Chondrocyte (in vitro differentiated cells): ENCODE results near the gene XAGE2. TPM values are rescaled to one million over a fixed set of nuclear protein-coding genes. Genes with fewer than 3 reads are reported as not detected.

ENCODE experiments used
- DNase-seq: peaks from one replicate; pipeline ENCODE4 v3.0.0; 2021; ENCODE audit warnings: mixed read lengths, low spot score
- H3K27ac Mint-ChIP-seq: one replicate; pipeline ENCODE4 v1.8.0; 2021; ENCODE audit warnings: mild to moderate bottlenecking, moderate library complexity, mixed read lengths; ENCODE audit not compliant: unreplicated experiment
- H3K27me3 Mint-ChIP-seq: 2 replicates; pipeline ENCODE4 v1.8.0; 2021; ENCODE audit warnings: low read depth, mixed read lengths
- H3K36me3 Mint-ChIP-seq: 2 replicates; pipeline ENCODE4 v1.8.0; 2021; ENCODE audit warnings: low read depth, mixed read lengths
- H3K4me1 Mint-ChIP-seq: 2 replicates; pipeline ENCODE4 v1.8.0; 2021; ENCODE audit warnings: low read depth, mild to moderate bottlenecking, mixed read lengths
- H3K4me3 Mint-ChIP-seq: one replicate; pipeline ENCODE4 v1.8.0; 2021; ENCODE audit warnings: mild to moderate bottlenecking, moderate library complexity, mixed read lengths; ENCODE audit not compliant: unreplicated experiment
- H3K9me3 Mint-ChIP-seq: 2 replicates; pipeline ENCODE4 v1.8.0; 2021; ENCODE audit warnings: low read depth, mixed read lengths
- CTCF ChIP-seq: fragments of 200-600 bp; sonication (generic); IDR thresholded peaks from 2 replicates; pipeline ENCODE4 v1.5.0; 2021; ENCODE audit warnings: antibody characterized with exemption, mild to moderate bottlenecking, moderate library complexity
- total RNA-seq: library from RNA; stranded (reverse); gene quantifications from 3 replicates; pipeline ENCODE4 v1.2.1, GENCODE V29; 2021

The XAGE2 gene
- total RNA-seq, 1 donor from 2014 or later: not detected

GRCh38 chrX:52359614-52360232 lies 9.1 kb upstream of the XAGE2 start:
- Mint-ChIP-seq H3K27ac (no peak overlapping the region), H3K4me3 (no peak overlapping the region)

GRCh38 chrX:52361941-52362340 lies 6.9 kb upstream of the XAGE2 start:
- TF ChIP-seq CTCF: no peak
- no peaks in the 10 kb centered on the region for H3K4me1 Mint-ChIP-seq
- no peak for DNase-seq
- H3K36me3 Mint-ChIP-seq: no peaks in the 10 kb centered on the region
- H3K9me3 Mint-ChIP-seq: peaks cover 3% of the 10 kb centered on the region
- H3K4me3 Mint-ChIP-seq: no peak overlapping the region
- no peaks in the 10 kb centered on the region for H3K27me3 Mint-ChIP-seq
- H3K27ac Mint-ChIP-seq: no peak overlapping the region

More at GRCh38 chrX:52359614-52360232, 9.1 kb upstream of the XAGE2 start:
- Mint-ChIP-seq H3K9me3 (no peaks in the 10 kb centered on the region), H3K27me3 (no peaks in the 10 kb centered on the region), H3K36me3 (no peaks in the 10 kb centered on the region), H3K4me1 (no peaks in the 10 kb centered on the region)
- no peak for DNase-seq
- TF ChIP-seq CTCF: no peak

DNA sequence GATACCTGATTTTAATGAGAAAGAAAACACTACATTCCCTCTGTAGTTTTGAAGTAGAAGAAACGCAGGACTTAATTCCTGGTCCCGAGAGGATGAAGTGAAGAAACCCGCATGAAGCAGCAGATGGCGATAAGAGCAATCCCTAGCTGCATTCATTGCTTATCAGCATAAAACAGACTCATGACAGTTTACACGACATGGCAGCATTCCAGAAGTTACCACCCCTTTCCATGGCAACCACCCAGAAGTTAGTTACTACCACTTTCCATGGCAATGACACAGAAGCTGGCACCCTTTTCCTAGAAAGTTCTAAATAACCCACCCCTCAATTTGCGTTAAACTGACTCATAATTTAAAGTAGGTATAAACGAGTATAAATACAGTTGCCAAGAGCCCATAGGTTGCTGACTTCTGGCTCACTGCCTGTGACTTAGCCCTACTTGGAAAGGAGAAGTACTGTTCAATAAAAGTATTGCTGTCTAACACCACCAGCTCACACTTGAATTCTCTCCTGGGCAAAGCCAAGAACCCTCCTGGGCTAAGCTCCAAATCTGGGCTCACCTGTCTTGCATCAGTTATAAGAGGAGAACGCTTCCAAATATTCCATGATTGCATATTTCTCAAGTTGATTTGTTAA lies 5.5 kb upstream of the XAGE2 start:
- Mint-ChIP-seq H3K4me3 (no peak overlapping the region), H3K9me3 (peaks cover 4% of the 10 kb centered on the region)

GRCh38 chrX:52378870-52379269 lies 10.0 kb downstream of the XAGE2 start:
- no peak for DNase-seq
- Mint-ChIP-seq H3K9me3 (peaks cover 5% of the 10 kb centered on the region), H3K36me3 (no peaks in the 10 kb centered on the region), H3K4me3 (no peak overlapping the region), H3K4me1 (no peaks in the 10 kb centered on the region), H3K27ac (no peak overlapping the region), H3K27me3 (peaks cover 3% of the 10 kb centered on the region)
- TF ChIP-seq CTCF: no peak

More for the DNA sequence above, 5.5 kb upstream of the XAGE2 start:
- TF ChIP-seq CTCF: peak; percentile 23
- Mint-ChIP-seq H3K27ac (no peak overlapping the region), H3K4me1 (no peaks in the 10 kb centered on the region), H3K36me3 (no peaks in the 10 kb centered on the region), H3K27me3 (no peaks in the 10 kb centered on the region)
- DNase-seq: no peak

- Mint-ChIP-seq H3K9me3 (peaks cover 5% of the 10 kb centered on the region), H3K27me3 (peaks cover 3% of the 10 kb centered on the region), H3K36me3 (no peaks in the 10 kb centered on the region), H3K4me1 (no peaks in the 10 kb centered on the region), H3K27ac (no peak overlapping the region), H3K4me3 (no peak overlapping the region)
- no peak for TF ChIP-seq CTCF
- no peak for DNase-seq
Measured at GRCh38 chrX:52380993-52381392, 12.2 kb downstream of the XAGE2 start.
